GM21423 (cell line): ENCODE measurements around the gene ATOH7.
"Not testable (repeated sequence)": the region's sequence is repeated elsewhere in the genome, so short reads cannot be mapped to it uniquely, and the experiment has no call there.

ENCODE experiments used
- ATAC-seq: cut with Tn5 transposase; IDR thresholded peaks from one replicate; pipeline ENCODE4 v1.9.1; 2021; ENCODE audit warnings: mild to moderate bottlenecking, moderate library complexity; ENCODE audit not compliant: unreplicated experiment

ATOH7 gene

GRCh38 chr10:68231817-68232251 lies at the start of gene ATOH7:
TSS of gene ATOH7 (minus strand) at chr10:68232113. CDS start at chr10:68231677, 436 bp downstream.
- ATAC-seq: no peak

GRCh38 chr10:68280758-68281157 lies 48.8 kb upstream of the ATOH7 start:
- ATAC-seq: no peak

GRCh38 chr10:68278906-68279753 lies 47.2 kb upstream of the ATOH7 start:
- ATAC-seq: not testable (repeated sequence)

- not testable (repeated sequence) for ATAC-seq
These were observed 45.9 kb upstream of the ATOH7 start for GRCh38 chr10:68277814-68278213.

GRCh38 chr10:68276224-68276623 lies 44.3 kb upstream of the ATOH7 start:
- ATAC-seq: no peak

GRCh38 chr10:68275600-68276126 lies 43.8 kb upstream of the ATOH7 start:
- no peak for ATAC-seq

- no peak for ATAC-seq
These were observed 40.9 kb upstream of the ATOH7 start for GRCh38 chr10:68272833-68273232.

- ATAC-seq: no peak
These were observed 39.4 kb upstream of the ATOH7 start for GRCh38 chr10:68271196-68271882.

- no peak for ATAC-seq
These were observed 37.8 kb upstream of the ATOH7 start for GRCh38 chr10:68269562-68270290.

- ATAC-seq: no peak
These were observed 29.4 kb upstream of the ATOH7 start for GRCh38 chr10:68261132-68261856.

- ATAC-seq: no peak
These were observed 21.4 kb upstream of the ATOH7 start for GRCh38 chr10:68253346-68253745.

GRCh38 chr10:68251625-68252495 lies 19.9 kb upstream of the ATOH7 start:
- ATAC-seq: peak; percentile 49

- ATAC-seq: no peak
These were observed 19.2 kb upstream of the ATOH7 start for GRCh38 chr10:68251151-68251550.

GRCh38 chr10:68249297-68249696 lies 17.4 kb upstream of the ATOH7 start:
- ATAC-seq: no peak

GRCh38 chr10:68247931-68248330 lies 16.0 kb upstream of the ATOH7 start:
- ATAC-seq: no peak

- not testable (repeated sequence) for ATAC-seq
These were observed 14.5 kb upstream of the ATOH7 start for GRCh38 chr10:68246397-68246796.

- ATAC-seq: no peak
These were observed 10.1 kb upstream of the ATOH7 start for GRCh38 chr10:68242051-68242450.

GRCh38 chr10:68239596-68240150 lies 7.8 kb upstream of the ATOH7 start:
- ATAC-seq: no peak

- no peak for ATAC-seq
These were observed 7.2 kb upstream of the ATOH7 start for GRCh38 chr10:68239069-68239468.
